NCI-H82 (cell line): Measurements from ENCODE around the gene HORMAD2.
"Not testable (repeated sequence)": the region's sequence is repeated elsewhere in the genome, so short reads cannot be mapped to it uniquely, and the experiment has no call there.

Source experiments
- DNase-seq: peaks from one replicate; lab custom pipeline; 2025; lab: John Stamatoyannopoulos, UW

HORMAD2 gene

DNA sequence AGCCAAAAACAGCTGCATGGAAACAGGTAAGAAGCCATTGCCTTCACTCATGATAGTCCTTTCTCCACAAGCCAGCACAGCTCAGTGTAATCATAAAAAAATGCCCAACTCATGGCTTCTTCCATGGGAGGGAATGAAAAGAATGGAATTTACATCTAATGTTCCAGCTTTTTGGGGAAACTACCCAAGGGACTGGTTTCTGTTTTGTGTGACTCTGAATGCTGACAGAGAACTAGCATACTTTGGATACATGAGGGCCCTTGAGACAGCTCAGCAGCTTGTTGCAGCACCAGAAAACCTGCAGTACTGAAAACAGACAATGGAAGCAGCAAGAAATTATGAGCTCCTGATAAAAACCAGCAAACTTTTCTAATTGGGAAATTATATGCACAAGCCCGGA, 24.2 kb upstream of the HORMAD2 start:
- no peak for DNase-seq

DNA sequence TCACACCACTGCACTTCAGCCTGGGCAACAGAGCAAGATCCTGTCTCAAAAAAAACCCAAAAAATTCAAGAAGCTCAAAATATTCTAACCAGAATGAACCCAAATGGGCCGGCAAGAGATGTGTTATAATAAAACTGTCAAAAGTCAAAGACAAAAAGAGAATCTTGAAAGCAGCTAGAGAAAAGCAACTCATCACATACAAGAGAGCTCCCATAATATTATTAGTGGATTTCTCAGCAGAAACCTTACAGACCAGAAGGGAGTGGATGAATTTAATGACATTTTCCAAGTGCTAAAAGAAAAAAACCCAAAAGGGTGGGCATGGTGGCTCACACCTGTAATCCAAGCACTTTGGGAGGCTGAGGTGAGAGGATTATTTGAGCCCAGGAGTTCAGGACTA, 22.9 kb upstream of the HORMAD2 start:
- no peak for DNase-seq

DNA sequence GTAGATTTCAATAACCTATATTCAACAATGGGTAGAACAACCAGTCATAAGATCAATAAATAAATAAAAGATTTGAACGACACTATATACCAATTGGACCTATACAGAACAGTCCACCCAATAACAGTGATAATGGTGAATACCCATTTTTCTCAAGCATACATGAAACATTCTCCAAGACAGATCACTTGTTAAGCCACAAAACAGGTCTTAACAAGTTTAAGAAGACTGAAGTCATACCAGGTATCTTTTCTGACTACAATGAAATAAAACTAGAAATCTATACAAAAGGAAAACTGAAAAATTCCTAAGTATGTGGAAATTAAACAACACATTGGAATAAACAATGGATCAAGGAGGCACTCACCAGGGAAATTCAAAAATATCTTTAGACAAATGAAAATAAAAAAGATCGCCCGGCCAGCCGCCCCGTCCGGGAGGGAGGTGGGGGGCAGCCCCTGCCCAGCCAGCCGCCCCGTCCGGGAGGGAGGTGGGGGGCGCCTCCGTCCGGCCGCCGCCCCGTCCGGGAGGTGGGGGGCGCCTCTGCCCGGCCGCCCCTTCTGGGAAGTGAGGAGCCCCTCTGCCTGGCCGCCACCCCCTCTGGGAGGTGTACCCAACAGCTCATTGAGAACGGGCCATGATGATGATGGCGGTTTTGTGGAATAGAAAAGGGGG, 20.8 kb upstream of the HORMAD2 start:
- DNase-seq: not testable (repeated sequence)

DNA sequence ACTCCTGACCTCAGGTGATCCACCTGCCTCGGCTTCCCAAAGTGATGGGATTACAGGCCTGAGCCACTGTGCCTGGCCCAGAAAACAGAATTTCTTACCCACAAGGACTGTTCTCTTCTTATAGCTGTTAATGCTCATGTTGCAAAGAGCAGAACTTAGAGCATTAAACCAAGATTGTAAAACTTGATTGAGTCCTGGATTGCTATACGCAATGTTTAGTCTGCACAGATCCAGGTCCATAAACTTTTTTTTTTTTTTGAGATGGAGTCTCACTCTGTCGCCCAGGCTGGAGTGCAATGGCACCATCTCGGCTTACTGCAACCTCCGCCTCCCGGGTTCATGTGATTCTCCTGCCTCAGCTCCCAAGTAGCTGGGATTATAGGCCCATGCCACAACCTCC, 19.2 kb upstream of the HORMAD2 start:
- not testable (repeated sequence) for DNase-seq

DNA sequence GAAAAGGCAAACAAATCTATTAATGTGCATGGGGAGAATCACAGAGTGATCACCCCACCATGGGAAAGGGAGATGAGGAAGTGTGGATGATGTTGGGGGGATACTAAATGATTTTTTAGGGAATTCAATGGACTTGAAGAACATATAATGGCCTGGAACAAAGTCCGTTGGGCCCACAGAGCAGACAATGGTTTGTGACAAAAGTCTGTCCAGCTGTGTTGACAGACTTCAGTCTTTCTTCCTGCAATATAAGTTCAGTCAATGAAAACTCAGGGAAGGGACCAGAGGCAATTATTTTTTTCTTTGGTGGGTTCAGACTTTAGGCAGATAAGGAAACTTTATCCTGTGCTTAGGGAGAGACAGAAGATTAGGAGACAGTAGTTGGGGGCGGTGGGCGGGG, 18.0 kb upstream of the HORMAD2 start:
- DNase-seq: no peak

DNA sequence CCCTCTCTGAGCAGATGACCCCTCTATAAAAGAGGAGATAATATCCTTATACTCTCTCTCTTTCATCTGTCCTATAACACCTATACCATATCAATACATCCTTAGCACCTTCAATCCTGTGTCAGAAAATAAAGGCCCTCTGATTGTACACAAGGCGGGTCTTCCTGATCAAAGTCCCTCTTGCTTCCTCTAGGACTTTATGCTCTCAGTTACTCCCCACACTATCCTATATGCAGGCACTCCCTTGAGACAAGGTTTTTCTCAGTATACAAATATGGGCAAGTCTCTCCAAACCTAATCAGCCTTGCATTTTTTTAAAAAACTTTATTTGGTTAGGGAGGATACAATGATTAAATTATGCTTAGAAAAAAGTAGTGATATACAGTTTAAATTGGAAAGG, 17.3 kb upstream of the HORMAD2 start:
- DNase-seq: no peak

DNA sequence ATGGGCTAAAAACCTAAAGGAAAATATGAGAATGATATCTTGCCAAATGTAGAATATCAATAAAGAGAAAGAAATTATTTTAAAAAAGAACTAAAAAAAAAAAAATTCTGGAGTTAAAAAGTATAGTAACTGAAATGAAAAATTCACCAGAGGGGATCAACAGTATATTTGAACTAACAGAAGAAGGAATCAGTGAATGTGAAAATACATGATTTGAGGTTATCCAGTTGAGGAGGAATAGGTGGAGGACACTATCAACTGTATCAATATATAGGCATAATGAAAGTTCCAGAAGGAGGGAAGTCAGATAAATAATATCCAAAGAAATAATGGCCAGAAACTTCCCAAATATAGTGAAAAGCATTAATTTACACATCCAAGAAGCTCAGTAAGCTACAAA, 16.1 kb upstream of the HORMAD2 start:
- no peak for DNase-seq

DNA sequence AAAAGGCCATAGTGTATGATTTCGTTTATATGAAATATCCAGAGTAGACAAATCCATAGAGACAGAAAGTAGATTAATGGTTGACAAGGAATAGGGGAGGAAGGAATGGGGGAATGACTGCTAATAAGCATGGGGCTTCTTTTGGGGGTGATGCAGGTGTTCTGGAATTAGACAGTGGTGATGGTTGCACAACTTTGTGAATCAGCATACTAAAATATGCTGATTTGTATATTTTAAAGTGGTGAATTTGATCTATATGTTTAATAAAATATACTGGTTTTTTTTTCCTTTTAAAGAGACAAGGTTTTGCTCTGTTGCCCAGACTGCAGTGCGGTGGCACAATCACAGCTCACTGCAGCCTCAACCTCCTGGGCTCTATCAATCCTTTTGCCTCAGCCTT, 6.5 kb upstream of the HORMAD2 start:
- no peak for DNase-seq

DNA sequence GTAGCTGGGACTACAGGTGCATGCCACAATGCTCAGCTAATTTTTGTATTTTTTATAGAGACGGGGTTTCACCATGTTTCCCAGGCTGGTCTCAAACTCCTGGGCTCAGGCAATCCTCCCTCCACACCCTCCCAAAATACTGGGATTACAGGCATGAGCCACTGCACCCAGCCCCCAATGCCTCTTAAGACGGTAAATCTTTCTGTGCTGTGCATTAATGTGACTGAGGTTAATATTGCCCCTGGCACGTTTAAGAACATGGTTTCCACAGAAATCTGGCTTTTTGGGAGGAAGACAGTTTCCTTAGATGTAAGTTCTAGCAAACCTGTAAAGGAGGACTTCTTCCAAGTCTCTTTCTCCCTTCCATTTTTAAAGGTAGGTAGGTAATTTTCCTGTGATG, 6.1 kb upstream of the HORMAD2 start:
- DNase-seq: peak; percentile 34

DNA sequence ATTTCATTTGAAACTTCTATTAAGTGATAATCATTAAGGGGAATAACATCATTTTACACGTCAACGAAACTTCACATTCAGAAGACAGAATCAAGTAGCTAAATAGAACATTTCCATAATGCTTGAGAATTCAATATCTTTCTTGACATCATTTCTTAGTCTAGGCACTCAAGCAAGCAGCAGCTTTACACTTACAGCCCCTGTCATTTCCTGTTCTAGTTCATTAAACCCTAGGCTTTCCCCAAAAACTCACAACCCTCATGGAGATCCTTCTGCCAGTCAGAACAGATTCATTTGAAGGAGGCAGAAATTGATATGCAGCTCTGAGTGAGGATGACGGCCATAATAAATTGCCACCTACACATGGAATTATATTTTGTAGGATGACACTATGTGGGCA, 5.3 kb upstream of the HORMAD2 start:
- DNase-seq: no peak

DNA sequence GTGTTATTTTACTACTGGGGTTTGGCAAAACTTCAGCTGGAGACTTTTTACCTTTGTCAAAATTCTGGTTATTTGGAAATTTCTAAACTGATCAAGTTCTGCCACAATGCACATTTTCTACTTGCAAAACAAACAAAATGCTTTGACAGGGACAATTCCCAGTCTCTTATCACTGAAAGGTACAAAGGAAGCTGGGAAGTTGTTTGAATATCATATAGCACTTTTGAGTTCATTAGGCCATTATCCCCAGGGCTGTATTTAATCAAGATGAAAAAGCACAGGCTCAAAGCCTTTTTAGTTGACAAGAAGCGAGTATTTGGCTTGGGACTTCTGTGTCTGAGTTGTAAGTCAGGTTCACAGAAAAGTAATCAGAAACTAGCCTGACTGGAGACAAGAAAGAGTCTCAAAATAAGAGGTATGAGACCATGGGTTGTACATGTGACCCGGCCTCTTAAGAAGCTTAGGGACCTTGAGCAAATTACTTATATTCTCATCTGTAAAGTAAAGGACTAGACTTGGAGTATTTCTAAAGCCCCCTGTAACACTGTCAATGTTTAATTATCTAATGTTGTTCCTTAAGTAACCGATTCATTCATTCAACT, 2.9 kb upstream of the HORMAD2 start:
- DNase-seq: peak; percentile 45

DNA sequence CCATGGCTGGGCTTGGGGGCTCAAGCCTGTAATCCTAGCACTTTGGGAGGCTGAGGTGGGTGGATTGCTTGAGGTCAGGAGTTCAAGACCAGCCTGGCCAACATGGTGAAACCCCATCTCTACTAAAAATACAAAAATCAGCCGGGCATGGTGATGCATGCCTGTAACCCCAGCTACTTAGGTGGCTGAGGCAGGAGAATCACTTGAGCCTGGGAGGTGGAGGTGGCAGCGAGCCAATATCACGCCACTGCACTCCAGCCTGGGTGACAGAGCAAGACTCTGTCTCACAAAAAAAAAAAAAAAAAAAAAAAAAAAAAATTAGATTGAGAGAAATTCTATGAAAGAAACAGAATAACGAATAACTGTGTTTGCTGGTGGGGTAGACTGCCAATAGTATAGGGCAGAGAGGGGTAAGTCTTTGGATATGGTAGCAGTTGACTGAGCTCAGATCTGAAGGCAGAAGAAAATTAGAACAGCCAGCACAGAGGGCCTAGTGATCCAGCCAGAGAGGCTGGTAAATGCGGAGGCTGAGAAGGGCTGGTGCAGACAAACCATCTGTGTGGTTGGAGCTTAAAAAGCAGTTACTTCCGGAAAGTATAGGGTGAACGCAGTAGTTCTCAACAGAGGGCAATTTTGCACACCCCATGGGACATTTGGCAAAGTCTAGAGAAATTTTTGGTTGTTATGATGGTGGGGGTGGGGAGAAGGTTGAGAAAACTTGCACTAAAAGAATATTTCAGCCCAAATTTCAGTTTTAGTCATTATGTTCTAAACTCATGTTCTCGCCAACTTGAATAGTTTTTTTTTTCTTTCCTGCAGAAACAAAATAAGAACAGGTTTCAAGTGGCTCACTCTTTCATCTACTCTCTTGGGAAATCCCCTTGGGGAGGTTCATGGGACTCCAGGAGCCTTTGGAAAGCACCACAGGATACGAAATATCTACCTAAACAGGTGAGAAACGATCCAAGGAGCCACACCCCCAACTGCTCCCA, 1.6 kb upstream of the HORMAD2 start:
- peak; percentile 37 for DNase-seq

DNA sequence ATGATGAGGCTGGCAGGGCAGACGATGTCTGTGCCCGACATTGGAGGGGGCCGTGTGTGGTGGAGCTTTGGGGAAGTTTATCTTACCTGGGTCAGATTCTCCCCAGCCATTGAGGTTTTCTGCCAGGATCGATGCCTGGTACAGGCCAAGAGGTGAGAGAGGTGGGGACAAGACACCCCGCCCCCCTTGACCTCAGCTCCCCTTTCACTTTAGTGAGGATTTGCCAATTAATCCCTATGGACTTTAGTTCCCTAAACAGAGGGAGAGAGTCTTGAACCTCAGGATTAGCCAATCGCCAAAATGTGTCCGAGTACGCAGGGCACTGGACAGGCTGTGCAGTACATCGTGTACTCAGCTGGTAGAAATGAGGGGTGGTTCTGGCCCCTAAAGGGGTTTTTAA, 541 bp downstream of the HORMAD2 start:
- peak; percentile 4 for DNase-seq

DNA sequence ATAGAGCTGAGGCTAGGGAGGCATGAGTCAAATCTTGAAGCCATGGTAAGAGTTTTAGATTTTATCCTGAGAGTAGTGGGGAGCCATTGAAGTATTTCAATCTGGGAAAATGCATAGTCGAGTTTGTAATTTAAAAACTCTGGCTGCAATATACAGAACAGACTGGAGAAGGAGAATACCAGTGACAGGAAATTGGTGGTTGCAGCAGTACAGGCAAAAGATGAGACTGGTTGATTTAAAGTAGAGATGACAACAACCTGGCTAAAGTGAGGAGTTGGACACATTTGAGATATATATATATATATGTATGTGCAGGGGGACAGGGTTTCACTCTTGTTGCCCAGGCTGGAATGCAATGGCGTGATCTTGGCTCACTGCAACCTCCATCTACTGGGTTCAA, 6.2 kb downstream of the HORMAD2 start:
- no peak for DNase-seq

DNA sequence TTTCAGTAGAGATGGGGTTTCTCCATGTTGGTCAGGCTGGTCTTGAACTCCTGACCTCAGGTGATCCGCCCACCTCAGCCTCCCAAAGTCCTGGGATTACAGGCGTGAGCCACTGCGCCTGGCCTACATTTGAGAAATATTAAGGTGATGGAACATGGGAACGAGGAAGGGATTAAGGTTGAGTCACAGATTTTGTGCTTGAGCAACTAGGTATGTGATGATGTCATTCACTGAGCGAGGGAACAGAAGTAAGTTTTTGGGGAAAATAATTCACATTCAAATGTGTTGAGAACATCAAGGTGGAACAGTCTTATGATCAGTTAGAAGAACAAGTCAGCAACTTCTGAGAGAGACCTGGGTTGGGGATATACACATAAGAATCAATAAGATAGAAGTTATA, 6.8 kb downstream of the HORMAD2 start:
- not testable (repeated sequence) for DNase-seq

DNA sequence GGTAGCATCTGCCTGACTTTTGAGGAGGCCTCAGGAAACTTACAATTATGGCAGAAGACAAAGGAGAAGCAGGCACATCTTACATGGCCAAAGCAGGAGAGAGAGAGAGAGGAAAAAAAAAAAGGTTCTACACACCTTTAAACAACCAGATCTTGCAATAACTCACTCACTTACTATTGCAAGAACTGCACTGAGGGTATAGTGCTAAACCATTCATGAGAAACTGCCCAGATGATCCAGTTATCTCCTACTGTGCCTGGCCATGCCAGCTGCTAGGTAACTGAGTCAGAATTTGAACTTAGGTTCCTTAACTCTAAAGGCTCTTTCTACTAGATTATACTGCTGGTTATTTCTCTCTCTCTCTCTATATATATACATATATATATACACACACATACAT, 7.3 kb downstream of the HORMAD2 start:
- no peak for DNase-seq

DNA sequence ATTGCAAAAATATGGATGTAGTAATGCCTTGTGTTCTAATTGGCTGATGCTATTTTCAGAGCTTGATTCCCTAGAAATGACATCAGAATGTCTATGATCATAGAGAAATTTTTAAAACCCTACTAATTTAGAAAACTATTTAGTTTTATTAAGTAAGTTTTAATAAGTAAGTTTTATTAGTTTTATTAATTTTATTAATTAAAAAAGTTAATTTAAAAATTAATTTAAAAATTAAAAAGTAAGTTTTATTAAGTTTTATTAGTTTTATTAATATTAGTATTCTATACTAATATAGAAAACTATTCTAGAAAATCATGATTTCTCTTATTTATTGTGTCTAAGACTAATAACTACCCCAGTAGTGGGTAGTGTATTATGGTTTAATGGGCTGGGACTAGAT, 8.2 kb downstream of the HORMAD2 start:
- DNase-seq: no peak

DNA sequence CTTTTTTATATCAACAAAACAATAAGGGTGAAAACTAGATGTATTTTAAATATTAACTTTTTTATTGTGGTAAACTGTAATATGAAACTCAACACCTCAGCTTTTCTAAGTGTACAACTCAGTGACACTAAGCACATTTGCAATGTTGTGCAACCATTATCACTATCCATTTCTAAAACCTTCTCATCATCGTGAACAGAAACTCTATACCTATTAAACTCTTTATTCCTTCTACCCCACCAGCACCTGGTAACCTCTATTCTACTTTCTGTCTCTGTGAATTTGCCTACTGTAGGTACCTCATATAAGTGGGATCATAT, 9.4 kb downstream of the HORMAD2 start:
- no peak for DNase-seq

DNA sequence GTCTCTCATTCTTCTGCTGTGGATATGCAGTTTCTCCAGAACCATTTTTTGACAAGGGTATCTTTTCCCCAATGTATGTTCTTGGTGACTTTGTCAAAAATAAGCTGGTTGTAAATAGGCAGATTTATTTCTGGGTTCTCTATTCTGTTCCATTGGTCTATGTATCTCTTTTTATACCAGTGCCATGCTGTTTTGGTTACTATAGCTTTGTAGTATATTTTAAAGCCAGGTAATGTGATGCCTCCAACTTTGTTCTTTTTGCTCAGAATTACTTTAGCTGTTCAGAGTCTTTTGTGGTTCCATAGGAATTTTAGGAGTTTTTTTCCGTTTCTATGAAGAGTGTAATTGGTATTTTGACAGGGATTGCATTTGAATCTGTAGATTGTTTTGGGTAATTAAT, 12.4 kb downstream of the HORMAD2 start:
- no peak for DNase-seq

DNA sequence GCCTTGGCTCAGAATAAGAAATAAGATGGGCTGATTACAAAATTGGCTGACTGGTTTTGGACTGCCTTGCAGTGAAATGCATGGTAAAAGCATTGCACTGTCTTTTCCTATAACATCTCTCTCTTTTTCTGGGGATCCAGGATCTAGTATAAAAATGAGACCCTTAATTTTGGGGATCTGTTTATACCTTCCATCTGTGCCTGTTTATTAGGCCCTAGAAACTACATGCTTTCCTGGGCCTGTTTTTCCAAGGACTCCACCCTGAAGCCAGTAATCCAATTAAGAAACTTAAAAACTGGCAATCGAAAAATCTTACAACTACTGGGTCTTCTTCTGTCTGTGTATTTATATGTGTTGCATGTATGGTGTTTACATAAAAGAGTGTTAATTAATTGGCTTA, 14.5 kb downstream of the HORMAD2 start:
- DNase-seq: peak; percentile 13

DNA sequence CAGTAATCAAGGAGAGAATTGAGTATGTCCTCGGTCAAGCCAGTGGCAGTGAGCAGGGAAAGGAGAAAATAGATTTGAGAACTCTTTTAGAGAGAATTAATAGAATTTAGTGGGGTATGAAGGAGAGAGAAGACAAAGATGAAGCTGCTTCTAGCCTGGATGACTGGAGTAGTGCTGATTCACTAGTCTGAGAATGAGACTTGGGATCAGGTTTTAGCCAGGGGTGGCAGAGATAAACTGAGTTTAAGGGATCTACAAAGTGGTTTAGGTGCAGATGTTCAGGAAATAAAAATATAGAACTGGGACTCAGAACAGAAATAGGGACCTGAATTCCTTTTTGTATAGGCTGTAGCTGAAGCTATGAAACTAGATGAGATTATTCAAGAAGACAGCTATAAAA, 17.6 kb downstream of the HORMAD2 start:
- DNase-seq: no peak

DNA sequence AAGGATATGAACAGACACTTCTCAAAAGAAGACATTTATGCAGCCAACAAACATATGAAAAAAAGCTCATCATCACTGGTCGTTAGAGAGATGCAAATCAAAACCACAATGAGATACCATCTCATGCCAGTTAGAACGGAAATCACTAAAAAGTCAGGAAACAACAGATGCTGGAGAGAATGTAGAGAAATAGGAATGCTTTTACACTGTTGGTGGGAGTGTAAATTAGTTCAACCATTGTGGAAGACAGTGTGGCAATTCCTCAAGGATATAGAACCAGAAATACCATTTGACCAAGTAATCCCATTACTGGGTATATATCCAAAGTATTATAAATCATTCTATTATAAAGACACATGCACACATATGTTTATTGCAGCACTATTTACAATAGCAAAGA, 20.5 kb downstream of the HORMAD2 start:
- not testable (repeated sequence) for DNase-seq

DNA sequence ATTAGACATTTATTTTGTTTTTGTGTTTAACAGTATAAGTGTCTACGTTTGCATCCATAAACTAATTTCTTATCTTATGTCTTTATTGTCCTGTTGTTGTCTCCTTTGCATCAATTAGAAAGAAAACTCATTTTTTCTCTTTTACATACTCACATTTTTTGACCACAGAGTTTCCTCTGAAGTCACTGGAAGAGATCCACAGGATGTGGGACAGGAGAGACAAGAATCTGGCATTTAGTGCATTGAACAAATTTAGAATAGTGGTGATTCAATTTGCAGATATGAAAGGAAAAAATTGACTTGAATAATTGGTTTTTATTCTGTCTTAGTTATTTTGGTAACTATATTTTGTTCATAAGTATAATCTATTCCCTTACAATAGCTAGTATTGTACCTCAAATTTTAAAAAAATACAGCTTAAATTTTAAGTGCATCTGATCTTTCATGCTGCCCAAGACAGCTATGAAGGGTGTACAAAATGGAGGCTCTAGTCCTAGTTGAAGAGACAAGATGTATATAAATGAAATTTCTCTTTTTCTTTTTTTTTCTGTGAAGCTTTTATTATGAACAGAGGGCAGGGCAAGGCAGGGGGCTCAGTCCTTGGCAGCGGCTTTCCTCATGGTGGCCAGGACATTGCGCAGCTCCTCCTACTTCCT, 24.4 kb downstream of the HORMAD2 start:
- DNase-seq: no peak
